Upper lobe of left lung (tissue), 4 donors: ENCODE measurements around the gene ADAMTS14.

Source experiments
- CTCF ChIP-seq, 6 experiments: fragments of 450-650 bp in 4 of 6; fragments of 200-600 bp in 2 of 6; sonication (generic) in 2 of 6; IDR thresholded peaks; one replicate each; pipeline ENCODE4 v1.5.1; 2016 to 2019; ENCODE audit warnings: antibody characterized with exemption in 6 of 6
- POLR2A ChIP-seq, 4 donors: fragments of 450-650 bp; IDR thresholded peaks; one replicate each; pipeline ENCODE4 v1.5.1; 2016 to 2017; ENCODE audit warnings: antibody characterized with exemption in 4 of 4, mild to moderate bottlenecking in 2 of 4
- POLR2AphosphoS5 ChIP-seq, 2 donors: sonication (generic); formaldehyde crosslinking; IDR thresholded peaks; one replicate each; pipeline ENCODE4 v1.5.1; 2017; ENCODE audit warnings: antibody characterized with exemption in 2 of 2

GRCh38 chr10:70748305-70748704 lies 76.0 kb downstream of the ADAMTS14 start:
- TF ChIP-seq CTCF (IDR thresholded peaks at IDR 0.05) (no peak), POLR2AphosphoS5 (IDR thresholded peaks at IDR 0.05) (no peak), POLR2A (IDR thresholded peaks at IDR 0.05) (no peak)
